Kidney (tissue), 14 donors: ENCODE results near the gene ADPRH. TPM values are rescaled to one million over a fixed set of nuclear protein-coding genes. Genes with fewer than 3 reads are reported as not detected.
A peak's percentile ranks its signal among the peaks of the same experiment; 100 is the strongest.

Experiments used
- DNase-seq, 5 donors: peaks; one replicate each; pipeline ENCODE4 v3.0.0-alpha.2; 2013 to 2020
- FAIRE-seq: peaks from 2 replicates; lab custom pipeline; 2012; peaks lifted over from hg19 to GRCh38; lab: Jason Lieb, UNC
- H3K27ac ChIP-seq, 2 donors: one replicate each; pipeline ENCODE4 v1.7.0; 2013; ENCODE audit warnings: low read depth in 2 of 2, low read length in 2 of 2, inconsistent platforms in 1 of 2
- H3K27me3 ChIP-seq: one replicate; pipeline ENCODE4 v1.7.1; 2013; ENCODE audit warnings: low read length, inconsistent platforms; ENCODE audit not compliant: control insufficient read depth, insufficient read depth
- H3K36me3 ChIP-seq, 3 donors: one replicate each; pipeline versions ENCODE4 v1.7.0 to v1.7.1; 2013; ENCODE audit warnings: low read length in 3 of 3, control low read depth in 1 of 3, inconsistent platforms in 1 of 3; ENCODE audit not compliant: insufficient read depth in 3 of 3, control insufficient read depth in 2 of 3
- H3K4me1 ChIP-seq, 3 donors: one replicate each; pipeline versions ENCODE4 v1.7.0 to v1.7.1; 2013; ENCODE audit warnings: low read length in 3 of 3, inconsistent platforms in 1 of 3, low read depth in 1 of 3; ENCODE audit not compliant: control insufficient read depth in 2 of 3, insufficient read depth in 2 of 3
- H3K4me3 ChIP-seq, 3 donors: one replicate each; pipeline versions ENCODE4 v1.7.0 to v1.8.1; 2013; ENCODE audit warnings: low read length in 3 of 3, control low read depth in 1 of 3, inconsistent platforms in 1 of 3
- H3K9ac ChIP-seq, 3 donors: one replicate each; pipeline versions ENCODE4 v1.7.0 to v1.7.1; 2013; ENCODE audit warnings: low read length in 3 of 3, control low read depth in 1 of 3, inconsistent platforms in 1 of 3
- H3K9me3 ChIP-seq, 3 donors: one replicate each; pipeline versions ENCODE4 v1.7.0 to v1.7.1; 2013; ENCODE audit warnings: low read length in 3 of 3, control low read depth in 1 of 3, inconsistent platforms in 1 of 3; ENCODE audit not compliant: control insufficient read depth in 2 of 3, insufficient read depth in 1 of 3
- intact Hi-C: fragments of 100-400 bp; cut with DNase I; formaldehyde crosslinking; loops from one replicate; pipeline ENCODE4 v1.11.1; 2022
- polyA plus RNA-seq: library from polyadenylated mRNA; stranded (reverse); fragments of 350-450 nt; fragmentation: Illumina TruSeq; extraction: RNeasy Lipid Tissue Mini Kit (QIAGEN cat#74804); gene quantifications from one replicate; pipeline ENCODE4 v1.2.3, GENCODE V29; 2014; ENCODE audit warnings: low read depth, low replicate concordance; ENCODE audit not compliant: insufficient read depth
- total RNA-seq: library from RNA; stranded (reverse); fragmentation: NEBNext Ultra II Directional; extraction: Animal tissue kit (Norgen Biotek cat#: 25700); gene quantifications from one replicate; pipeline ENCODE4 v1.2.1, GENCODE V29; 2021
- TF ChIP-seq, protein P1 (sequence below): IDR thresholded peaks from 3 replicates; pipeline ENCODE4 v1.5.1; 2012; ENCODE audit warnings: mild to moderate bottlenecking, moderate library complexity, borderline replicate concordance; ENCODE audit not compliant: insufficient read depth; ENCODE audit errors: extremely low read depth
- donor health status: control.
- donor health status: control.
- donor health status: control.
- donor health status: control.
- donor health status: control.
- donor health status: DM: yes; HTN: yes; CAD: no.
- donor health status: Normal renal cell carcinoma (clear cell type).

Gene ADPRH
- total and polyA plus RNA-seq, 2 donors from 2014 or later, result 5.2 to 15.0 TPM

DNA sequence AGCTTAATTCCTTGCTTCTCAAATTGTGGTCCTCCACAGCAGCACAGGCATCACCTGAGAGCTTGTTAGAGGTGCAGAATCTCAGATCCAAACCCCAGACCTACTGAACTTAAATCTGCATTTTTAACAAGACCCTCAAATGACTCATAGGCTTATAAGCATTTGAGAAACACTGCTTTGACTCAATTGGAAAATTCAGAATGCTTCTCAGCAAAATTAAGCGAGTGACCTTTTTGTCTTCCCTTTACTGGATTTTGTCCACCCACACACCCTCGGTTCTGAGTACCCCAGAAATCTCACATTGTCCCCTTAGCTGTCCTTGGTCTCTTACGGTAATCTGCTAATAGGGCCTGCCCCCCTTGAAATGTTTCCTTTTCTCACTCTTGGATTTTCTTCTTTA is 37.7 kb upstream of the ADPRH start:
- H3K4me3 ChIP-seq, result no peak overlapping the region
- H3K27ac ChIP-seq, result no peak overlapping the region
- H3K9ac ChIP-seq, result no peak overlapping the region
- DNase-seq, result no peak
- H3K27me3 ChIP-seq, result no peaks in the 10 kb centered on the region
- H3K36me3 ChIP-seq, result no peaks in the 10 kb centered on the region
- no peak for FAIRE-seq
- H3K9me3 ChIP-seq, result peaks cover 0 to 3% (median 0%) of the 10 kb centered on the region in 3 donors
- TF ChIP-seq, protein P1, sequence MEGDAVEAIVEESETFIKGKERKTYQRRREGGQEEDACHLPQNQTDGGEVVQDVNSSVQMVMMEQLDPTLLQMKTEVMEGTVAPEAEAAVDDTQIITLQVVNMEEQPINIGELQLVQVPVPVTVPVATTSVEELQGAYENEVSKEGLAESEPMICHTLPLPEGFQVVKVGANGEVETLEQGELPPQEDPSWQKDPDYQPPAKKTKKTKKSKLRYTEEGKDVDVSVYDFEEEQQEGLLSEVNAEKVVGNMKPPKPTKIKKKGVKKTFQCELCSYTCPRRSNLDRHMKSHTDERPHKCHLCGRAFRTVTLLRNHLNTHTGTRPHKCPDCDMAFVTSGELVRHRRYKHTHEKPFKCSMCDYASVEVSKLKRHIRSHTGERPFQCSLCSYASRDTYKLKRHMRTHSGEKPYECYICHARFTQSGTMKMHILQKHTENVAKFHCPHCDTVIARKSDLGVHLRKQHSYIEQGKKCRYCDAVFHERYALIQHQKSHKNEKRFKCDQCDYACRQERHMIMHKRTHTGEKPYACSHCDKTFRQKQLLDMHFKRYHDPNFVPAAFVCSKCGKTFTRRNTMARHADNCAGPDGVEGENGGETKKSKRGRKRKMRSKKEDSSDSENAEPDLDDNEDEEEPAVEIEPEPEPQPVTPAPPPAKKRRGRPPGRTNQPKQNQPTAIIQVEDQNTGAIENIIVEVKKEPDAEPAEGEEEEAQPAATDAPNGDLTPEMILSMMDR, result no peak
- H3K4me1 ChIP-seq, result no peaks in the 10 kb centered on the region
- intact Hi-C loops, result no loop called here

DNA sequence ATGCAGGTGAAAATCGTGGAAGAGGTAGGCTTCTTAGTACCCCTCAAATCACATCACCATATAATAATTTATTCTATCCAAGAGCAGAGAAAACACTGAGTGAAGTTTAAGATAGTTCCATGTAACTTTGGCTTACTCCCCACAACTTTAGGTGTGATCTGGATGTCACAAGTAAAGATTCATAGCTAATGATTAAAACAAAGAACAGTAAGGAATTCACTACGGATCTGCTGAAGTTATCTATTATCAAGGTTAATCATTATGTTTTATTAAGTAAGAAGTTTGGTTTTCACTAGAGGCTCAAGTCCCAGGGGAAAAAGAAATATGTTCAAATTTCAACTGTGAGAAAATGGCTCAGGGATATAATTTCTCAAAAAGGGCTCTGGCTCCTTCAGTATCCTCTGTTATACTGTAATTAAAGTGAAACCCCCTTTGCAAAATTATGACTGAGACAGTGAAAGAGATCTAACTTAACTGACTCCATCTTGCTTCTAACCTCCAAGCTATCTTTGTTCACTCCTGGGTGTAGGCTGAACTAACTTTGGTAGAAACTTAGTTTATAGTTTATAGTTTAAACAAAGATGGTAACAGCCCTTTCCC is 37.0 kb upstream of the ADPRH start:
- Histone ChIP-seq H3K27me3 (no peaks in the 10 kb centered on the region), H3K9ac (no peak overlapping the region), H3K27ac (no peak overlapping the region), H3K4me1 (no peaks in the 10 kb centered on the region), H3K4me3 (no peak overlapping the region), H3K9me3 (peaks cover 0 to 3% (median 0%) of the 10 kb centered on the region in 3 donors), H3K36me3 (no peaks in the 10 kb centered on the region)
- intact Hi-C loops, result no loop called here
- FAIRE-seq (peak; percentile 55), DNase-seq (peak in 2 of 5 donors; percentile 10 to 39)
- TF ChIP-seq, protein P1, result no peak

DNA sequence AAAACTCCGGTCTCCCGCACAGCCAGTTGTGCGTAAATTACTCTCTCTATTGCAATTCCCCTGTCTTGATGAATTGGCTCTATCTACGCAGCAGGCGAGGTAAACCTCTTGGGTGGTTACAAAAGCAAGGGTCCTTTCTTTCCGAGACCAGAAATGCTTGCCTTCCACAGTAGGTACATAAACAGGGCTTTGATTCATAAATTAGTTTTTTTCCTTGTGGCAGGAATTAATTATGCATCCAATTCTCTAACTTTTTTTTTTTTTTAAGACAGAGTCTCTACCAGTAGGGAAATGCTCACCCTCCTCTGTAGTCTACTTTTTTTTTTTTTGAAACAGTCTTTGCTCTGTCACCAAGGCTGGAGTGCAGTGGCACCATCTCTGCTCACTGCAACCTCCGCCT is 36.1 kb upstream of the ADPRH start:
- TF ChIP-seq, protein P1, result no peak
- H3K9me3 ChIP-seq, result peaks cover 0 to 3% (median 0%) of the 10 kb centered on the region in 3 donors
- no peak overlapping the region for H3K9ac ChIP-seq
- no peak overlapping the region for H3K27ac ChIP-seq
- no peak overlapping the region for H3K4me3 ChIP-seq
- no peaks in the 10 kb centered on the region for H3K27me3 ChIP-seq
- no peak for DNase-seq
- H3K4me1 ChIP-seq, result no peaks in the 10 kb centered on the region
- no peak for FAIRE-seq
- H3K36me3 ChIP-seq, result no peaks in the 10 kb centered on the region
- intact Hi-C loops, result no loop called here

DNA sequence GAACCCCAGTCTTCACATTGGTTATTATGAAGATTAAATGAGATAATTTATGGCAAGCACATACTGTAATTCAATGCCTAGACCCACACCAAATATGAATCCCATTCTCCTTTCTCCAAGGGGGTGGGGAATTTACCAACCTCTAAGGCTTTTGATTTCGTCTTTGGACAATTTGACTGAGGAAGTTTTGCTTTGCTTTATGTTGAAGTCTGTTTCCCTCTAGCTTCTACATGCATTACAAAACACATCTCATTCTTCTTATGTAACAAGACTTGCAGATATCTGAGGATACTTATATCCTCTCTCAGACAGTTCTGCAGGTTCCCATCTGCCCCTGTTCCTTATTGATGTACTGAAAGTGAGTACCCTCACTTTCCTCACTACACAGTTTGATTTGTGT is 32.1 kb upstream of the ADPRH start:
- TF ChIP-seq, protein P1, result no peak
- Histone ChIP-seq H3K4me3 (no peak overlapping the region), H3K9ac (no peak overlapping the region), H3K27ac (no peak overlapping the region), H3K27me3 (no peaks in the 10 kb centered on the region), H3K9me3 (peaks cover 0 to 3% (median 0%) of the 10 kb centered on the region in 3 donors), H3K4me1 (no peaks in the 10 kb centered on the region), H3K36me3 (no peaks in the 10 kb centered on the region)
- FAIRE-seq, result no peak
- no peak for DNase-seq
- intact Hi-C loops, result no loop called here
